H9 (cell line): ENCODE results near the gene C19orf85. TPM values are rescaled to one million over a fixed set of nuclear protein-coding genes. Genes with fewer than 3 reads are reported as not detected.
"Not testable (repeated sequence)": the region's sequence is repeated elsewhere in the genome, so short reads cannot be mapped to it uniquely, and the experiment has no call there.

Source experiments
- DNase-seq: peaks from one replicate; pipeline ENCODE4 v3.0.0-alpha.2; 2017
- H2AFZ ChIP-seq: one replicate; pipeline ENCODE4 v1.6.1; 2013; ENCODE audit warnings: mild to moderate bottlenecking, low read length, control low read depth, moderate library complexity
- H2AK5ac ChIP-seq: 2 replicates; pipeline ENCODE4 v1.6.1; 2013; ENCODE audit warnings: low read length, control low read depth, mixed read lengths; ENCODE audit not compliant: insufficient read length
- H2BK120ac ChIP-seq: one replicate; pipeline ENCODE4 v1.6.1; 2013; ENCODE audit warnings: low read depth, mild to moderate bottlenecking, low read length, control low read depth, inconsistent platforms; ENCODE audit not compliant: poor library complexity, severe bottlenecking
- H2BK12ac ChIP-seq: 2 replicates; pipeline ENCODE4 v1.6.1; 2013; ENCODE audit warnings: low read length, control low read depth, mixed read lengths, low read depth; ENCODE audit not compliant: insufficient read length
- H2BK15ac ChIP-seq: 2 replicates; pipeline ENCODE4 v1.6.1; 2013; ENCODE audit warnings: low read depth, low read length, control low read depth
- H2BK20ac ChIP-seq: one replicate; pipeline ENCODE4 v1.6.1; 2013; ENCODE audit warnings: low read depth, mild to moderate bottlenecking, low read length, control low read depth, inconsistent platforms; ENCODE audit not compliant: poor library complexity, severe bottlenecking
- H2BK5ac ChIP-seq: 2 replicates; pipeline ENCODE4 v1.6.1; 2013; ENCODE audit warnings: low read length, control low read depth, mixed read lengths; ENCODE audit not compliant: insufficient read length
- H3K14ac ChIP-seq: 2 replicates; pipeline ENCODE4 v1.6.1; 2013; ENCODE audit warnings: low read length, control low read depth; ENCODE audit not compliant: insufficient read depth
- H3K18ac ChIP-seq: 2 replicates; pipeline ENCODE4 v1.6.1; 2013; ENCODE audit warnings: low read depth, mild to moderate bottlenecking, mixed read lengths, low read length, control low read depth; ENCODE audit not compliant: insufficient read length
- H3K23ac ChIP-seq: 2 replicates; pipeline ENCODE4 v1.6.1; 2013; ENCODE audit warnings: low read length, control low read depth, mixed read lengths, low read depth; ENCODE audit not compliant: insufficient read length
- H3K23me2 ChIP-seq: 2 replicates; pipeline ENCODE4 v1.6.1; 2013; ENCODE audit warnings: low read depth, mild to moderate bottlenecking, mixed read lengths, low read length, control low read depth; ENCODE audit not compliant: insufficient read length, poor library complexity, severe bottlenecking
- H3K27ac ChIP-seq: 2 replicates; pipeline ENCODE4 v1.5.1; 2013; ENCODE audit warnings: low read length, control low read depth, mixed read lengths, low read depth; ENCODE audit not compliant: insufficient read length
- H3K27me3 ChIP-seq: 2 replicates; pipeline ENCODE4 v1.6.1; 2013; ENCODE audit warnings: low read length, control low read depth, inconsistent platforms; ENCODE audit not compliant: insufficient read depth
- H3K4ac ChIP-seq: 2 replicates; pipeline ENCODE4 v1.6.1; 2013; ENCODE audit warnings: low read depth, mild to moderate bottlenecking, control low read depth, inconsistent platforms, low read length, moderate library complexity
- H3K4me1 ChIP-seq: 2 replicates; pipeline ENCODE4 v1.6.1; 2013; ENCODE audit warnings: low read length, control low read depth, inconsistent platforms; ENCODE audit not compliant: insufficient read depth
- H3K4me2 ChIP-seq: 2 replicates; pipeline ENCODE4 v1.6.1; 2013; ENCODE audit warnings: low read length, control low read depth, mixed read lengths; ENCODE audit not compliant: insufficient read length, insufficient read depth
- H3K56ac ChIP-seq: 2 replicates; pipeline ENCODE4 v1.6.1; 2013; ENCODE audit warnings: low read depth, mild to moderate bottlenecking, mixed read lengths, low read length, control low read depth; ENCODE audit not compliant: insufficient read length
- H3K79me1 ChIP-seq: 2 replicates; pipeline ENCODE4 v1.6.1; 2013; ENCODE audit warnings: low read depth, mild to moderate bottlenecking, moderate library complexity, low read length, control low read depth, inconsistent platforms; ENCODE audit not compliant: insufficient read depth, poor library complexity, severe bottlenecking
- H3K79me2 ChIP-seq: 2 replicates; pipeline ENCODE4 v1.6.1; 2013; ENCODE audit warnings: low read length, control low read depth, inconsistent platforms; ENCODE audit not compliant: insufficient read depth
- H3K9ac ChIP-seq: 2 replicates; pipeline ENCODE4 v1.6.1; 2013; ENCODE audit warnings: low read length, control low read depth, mixed read lengths; ENCODE audit not compliant: insufficient read length; ENCODE audit errors: extremely low read depth
- H3K9me3 ChIP-seq: one replicate; pipeline ENCODE4 v1.6.1; 2013; ENCODE audit warnings: low read depth, low read length, inconsistent platforms; ENCODE audit not compliant: control insufficient read depth
- H3T11ph ChIP-seq: one replicate; pipeline ENCODE4 v1.6.1; 2013; ENCODE audit warnings: mild to moderate bottlenecking, low read length, control low read depth, inconsistent platforms
- H4K20me1 ChIP-seq: one replicate; pipeline ENCODE4 v1.6.1; 2013; ENCODE audit not compliant: control insufficient read depth, insufficient read length, insufficient read depth
- H4K5ac ChIP-seq: 2 replicates; pipeline ENCODE4 v1.6.1; 2013; ENCODE audit warnings: low read depth, mild to moderate bottlenecking, mixed read lengths, low read length, control low read depth; ENCODE audit not compliant: insufficient read length
- H4K8ac ChIP-seq: replicated peaks from 2 replicates; pipeline ENCODE4 v1.6.1; 2013; ENCODE audit warnings: low read length, control low read depth, mixed read lengths, low read depth; ENCODE audit not compliant: insufficient read length
- H4K91ac ChIP-seq: 2 replicates; pipeline ENCODE4 v1.6.1; 2013; ENCODE audit warnings: low read depth, mild to moderate bottlenecking, moderate library complexity, mixed read lengths, low read length, control low read depth; ENCODE audit not compliant: insufficient read length
- H3K27ac Mint-ChIP-seq, 3 experiments: 2 replicates in 2 of 3; 3 replicates in 1 of 3; pipeline ENCODE4 v1.8.0; 2020 to 2021; ENCODE audit warnings: mixed read lengths in 3 of 3, mild to moderate bottlenecking in 1 of 3, moderate library complexity in 1 of 3
- H3K27me3 Mint-ChIP-seq: 2 replicates; pipeline ENCODE4 v1.8.0; 2021; ENCODE audit warnings: low read depth, mild to moderate bottlenecking, moderate library complexity, mixed read lengths
- H3K36me3 Mint-ChIP-seq, 3 experiments: 2 replicates in 2 of 3; 3 replicates in 1 of 3; pipeline ENCODE4 v1.8.0; 2020 to 2021; ENCODE audit warnings: low read depth in 3 of 3, mixed read lengths in 3 of 3; ENCODE audit not compliant: insufficient read depth in 1 of 3
- H3K4me1 Mint-ChIP-seq, 2 experiments: 2 replicates each; pipeline ENCODE4 v1.8.0; 2020; ENCODE audit warnings: mixed read lengths in 2 of 2
- H3K4me3 Mint-ChIP-seq, 2 experiments: 2 replicates in 1 of 2; 3 replicates in 1 of 2; pipeline ENCODE4 v1.8.0; 2020 to 2021; ENCODE audit warnings: mild to moderate bottlenecking in 2 of 2, mixed read lengths in 2 of 2, moderate library complexity in 1 of 2
- H3K9me3 Mint-ChIP-seq, 2 experiments: 2 replicates in 1 of 2; 3 replicates in 1 of 2; pipeline ENCODE4 v1.8.0; 2020; ENCODE audit warnings: mild to moderate bottlenecking in 2 of 2, mixed read lengths in 2 of 2, moderate library complexity in 1 of 2
- CTCF ChIP-seq: fragments of 200-600 bp; sonication (generic); conservative IDR thresholded peaks from 3 replicates; pipeline ENCODE4 v1.8.0; 2021; ENCODE audit warnings: antibody characterized with exemption, mild to moderate bottlenecking
- WGBS: extraction: QIAGEN DNeasy Blood & Tissue Kit; methylation state at CpG from one replicate; pipeline ENCODE4 v1.1.7; 2013; ENCODE audit warnings: missing lambda C conversion rate, low lambda C conversion rate, mixed read lengths; ENCODE audit not compliant: insufficient read length; ENCODE audit errors: extremely low coverage; 5-methylcytosine and 5-hydroxymethylcytosine counted together
- total RNA-seq: library from RNA; stranded (reverse); gene quantifications from 2 replicates; pipeline ENCODE4 v1.2.1, GENCODE V29; 2021

Gene C19orf85
- total RNA-seq, 1 experiment from 2014 or later = 1.2 TPM

GRCh38 chr19:55423225-55424005, 41.1 kb downstream of the C19orf85 start:
- H3K23ac ChIP-seq = no peak overlapping the region
- no peak overlapping the region for H3K4ac ChIP-seq
- H3K79me1 ChIP-seq = no peaks in the 10 kb centered on the region
- no peak overlapping the region for H4K8ac ChIP-seq
- H3K27me3 ChIP-seq = no peaks in the 10 kb centered on the region
- no peak overlapping the region for H3K14ac ChIP-seq
- no peaks in the 10 kb centered on the region for H3K9me3 ChIP-seq
- H3K56ac ChIP-seq = no peak overlapping the region
- no peak overlapping the region for H4K5ac ChIP-seq
- H3T11ph ChIP-seq = no peak overlapping the region
- no peak overlapping the region for H3K9ac ChIP-seq
- H2AK5ac ChIP-seq = no peak overlapping the region
- Mint-ChIP-seq H3K4me1 (peaks cover 0 to 2% of the 10 kb centered on the region in 2 experiments; a peak in 2 of 4 replicates), H3K27me3 (peaks cover 50% of the 10 kb centered on the region), H3K9me3 (peaks cover 0 to 2% of the 10 kb centered on the region in 2 experiments; a peak in 1 of 5 replicates), H3K4me3 (no peak overlapping the region), H3K36me3 (no peaks in the 10 kb centered on the region), H3K27ac (no peak overlapping the region)
- H2BK120ac ChIP-seq = no peak overlapping the region
- H2AFZ ChIP-seq = no peak overlapping the region
- no peak overlapping the region for H2BK20ac ChIP-seq
- H3K4me1 ChIP-seq = no peaks in the 10 kb centered on the region
- TF ChIP-seq CTCF = no peak
- H2BK12ac ChIP-seq = no peak overlapping the region
- no peak overlapping the region for H3K4me2 ChIP-seq
- H3K23me2 ChIP-seq = no peaks in the 10 kb centered on the region
- H2BK15ac ChIP-seq = no peak overlapping the region
- H2BK5ac ChIP-seq = no peak overlapping the region
- no peak overlapping the region for H3K18ac ChIP-seq
- WGBS = no CpG with 5 or more reads among the region's 13 CpGs
- H4K20me1 ChIP-seq = no peaks in the 10 kb centered on the region
- no peak overlapping the region for H4K91ac ChIP-seq
- H3K27ac ChIP-seq = no peak overlapping the region
- H3K79me2 ChIP-seq = no peaks in the 10 kb centered on the region
- DNase-seq = no peak

GRCh38 chr19:55421281-55421680, 43.3 kb downstream of the C19orf85 start:
- H3K27me3 ChIP-seq, H2BK5ac ChIP-seq, H2AK5ac ChIP-seq, H4K91ac ChIP-seq, H3K27ac Mint-ChIP-seq, H3K79me1 ChIP-seq, H3K56ac ChIP-seq, H2AFZ ChIP-seq, H3K4me2 ChIP-seq, H3K23ac ChIP-seq, H3K23me2 ChIP-seq, H3K9me3 Mint-ChIP-seq, H3K9ac ChIP-seq, H4K20me1 ChIP-seq, H3K18ac ChIP-seq, H2BK15ac ChIP-seq, H3K9me3 ChIP-seq, H2BK120ac ChIP-seq, H4K5ac ChIP-seq, H3K36me3 Mint-ChIP-seq, H3K4me3 Mint-ChIP-seq, H3K4ac ChIP-seq, H3K4me1 Mint-ChIP-seq, H3K27ac ChIP-seq, H2BK20ac ChIP-seq, H3K14ac ChIP-seq, H3T11ph ChIP-seq, H3K79me2 ChIP-seq, H2BK12ac ChIP-seq, H4K8ac ChIP-seq, H3K4me1 ChIP-seq, DNase-seq: not testable (repeated sequence)
- WGBS = no CpG with 5 or more reads among the region's 4 CpGs
- peaks cover 50% of the 10 kb centered on the region for H3K27me3 Mint-ChIP-seq
